ENCODE data around the gene NPAS3. TPM values are rescaled to one million over a fixed set of nuclear protein-coding genes. Genes with fewer than 3 reads are reported as not detected.
A peak's percentile ranks its signal among the peaks of the same experiment; 100 is the strongest.

Gene NPAS3
- total RNA-seq, 6 experiments from 2014 or later: 0.11 to 0.83 (median 0.21) TPM; not detected in 2

DNA sequence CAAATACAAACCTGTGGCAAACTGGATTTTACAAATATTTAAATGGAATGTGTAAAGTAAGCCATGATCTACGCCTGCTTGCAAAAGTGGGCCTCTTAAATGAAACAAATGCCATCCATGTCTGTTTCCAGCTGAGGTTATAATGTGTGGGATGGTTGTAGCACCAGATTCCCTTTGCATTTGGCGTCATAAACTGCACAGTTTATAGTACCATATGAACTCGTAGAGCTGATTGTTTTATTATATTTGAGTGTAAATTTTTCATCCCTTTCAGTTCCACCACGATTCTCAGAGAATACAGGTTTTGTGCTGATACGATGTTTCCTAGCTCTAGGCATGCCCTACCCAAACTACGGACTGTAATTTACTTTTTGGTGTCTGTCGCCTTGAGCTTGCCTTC lies 637.3 kb downstream of the NPAS3 start:
- 50% methylated on average over 7 of the region's 7 CpGs for WGBS (ENCODE audit: insufficient coverage, low coverage, low lambda C conversion rate, missing lambda C conversion rate)
- no peaks in the 10 kb centered on the region for H3K36me3 ChIP-seq
- H3K27me3 ChIP-seq: no peaks in the 10 kb centered on the region
- H3K27ac ChIP-seq: no peak overlapping the region
- DNase-seq (no peak), ATAC-seq (no peak)
- TF ChIP-seq, protein P1, sequence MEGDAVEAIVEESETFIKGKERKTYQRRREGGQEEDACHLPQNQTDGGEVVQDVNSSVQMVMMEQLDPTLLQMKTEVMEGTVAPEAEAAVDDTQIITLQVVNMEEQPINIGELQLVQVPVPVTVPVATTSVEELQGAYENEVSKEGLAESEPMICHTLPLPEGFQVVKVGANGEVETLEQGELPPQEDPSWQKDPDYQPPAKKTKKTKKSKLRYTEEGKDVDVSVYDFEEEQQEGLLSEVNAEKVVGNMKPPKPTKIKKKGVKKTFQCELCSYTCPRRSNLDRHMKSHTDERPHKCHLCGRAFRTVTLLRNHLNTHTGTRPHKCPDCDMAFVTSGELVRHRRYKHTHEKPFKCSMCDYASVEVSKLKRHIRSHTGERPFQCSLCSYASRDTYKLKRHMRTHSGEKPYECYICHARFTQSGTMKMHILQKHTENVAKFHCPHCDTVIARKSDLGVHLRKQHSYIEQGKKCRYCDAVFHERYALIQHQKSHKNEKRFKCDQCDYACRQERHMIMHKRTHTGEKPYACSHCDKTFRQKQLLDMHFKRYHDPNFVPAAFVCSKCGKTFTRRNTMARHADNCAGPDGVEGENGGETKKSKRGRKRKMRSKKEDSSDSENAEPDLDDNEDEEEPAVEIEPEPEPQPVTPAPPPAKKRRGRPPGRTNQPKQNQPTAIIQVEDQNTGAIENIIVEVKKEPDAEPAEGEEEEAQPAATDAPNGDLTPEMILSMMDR (IDR thresholded peaks at IDR 0.05): no peak
- no peaks in the 10 kb centered on the region for H3K9me3 ChIP-seq
- H3K4me3 ChIP-seq: no peak overlapping the region
- intact Hi-C loops (cut with DNase I): no loop called here
- H3K4me1 ChIP-seq: no peaks in the 10 kb centered on the region

DNA sequence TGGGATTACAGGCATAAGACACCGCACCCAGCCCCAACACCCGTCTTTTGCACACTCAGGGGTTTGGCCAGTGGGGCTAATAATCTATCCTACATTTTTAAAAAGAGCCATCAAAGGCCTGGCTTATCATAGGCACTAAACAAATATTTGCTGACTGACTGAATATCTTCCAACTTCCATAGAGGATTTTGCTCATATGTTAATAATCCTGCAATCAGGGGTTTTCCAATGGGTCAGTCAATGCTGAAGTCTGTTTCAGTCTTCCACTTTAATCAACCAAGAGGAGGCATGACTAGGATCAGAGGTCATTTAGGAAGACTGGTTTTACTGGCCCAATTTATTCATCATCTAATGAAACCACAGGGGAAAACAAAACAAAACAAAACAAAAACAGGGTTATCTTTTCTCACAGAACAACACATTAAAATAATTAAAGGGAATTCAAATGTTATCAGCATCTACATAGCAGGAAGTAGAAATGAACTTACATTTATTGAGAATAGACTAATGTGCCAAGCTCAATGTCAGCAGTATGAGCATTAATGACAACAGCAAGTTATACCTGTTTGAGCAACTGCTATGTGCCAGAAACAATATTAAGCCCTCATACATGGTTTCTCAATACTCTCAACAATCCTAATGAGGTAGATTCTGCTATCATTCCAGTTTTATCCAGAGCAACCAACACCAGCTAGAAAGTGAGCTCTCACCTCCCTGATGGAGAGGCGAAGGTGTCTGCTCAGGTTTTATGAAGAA lies 640.0 kb downstream of the NPAS3 start:
- intact Hi-C loops (cut with DNase I): no loop called here
- no peak overlapping the region for H3K4me3 ChIP-seq
- ATAC-seq (peak in 1 of 4 donors; percentile 52), DNase-seq (no peak)
- no peak for TF ChIP-seq POLR2A (IDR thresholded peaks at IDR 0.05)
- TF ChIP-seq, protein P1 (IDR thresholded peaks at IDR 0.05): no peak
- no peaks in the 10 kb centered on the region for H3K9me3 ChIP-seq
- 61% methylated on average over 2 of the region's 3 CpGs for WGBS (ENCODE audit: insufficient coverage, low coverage, low lambda C conversion rate, missing lambda C conversion rate)
- no peaks in the 10 kb centered on the region for H3K27me3 ChIP-seq
- H3K36me3 ChIP-seq: no peaks in the 10 kb centered on the region
- no peak overlapping the region for H3K27ac ChIP-seq
- no peaks in the 10 kb centered on the region for H3K4me1 ChIP-seq

DNA sequence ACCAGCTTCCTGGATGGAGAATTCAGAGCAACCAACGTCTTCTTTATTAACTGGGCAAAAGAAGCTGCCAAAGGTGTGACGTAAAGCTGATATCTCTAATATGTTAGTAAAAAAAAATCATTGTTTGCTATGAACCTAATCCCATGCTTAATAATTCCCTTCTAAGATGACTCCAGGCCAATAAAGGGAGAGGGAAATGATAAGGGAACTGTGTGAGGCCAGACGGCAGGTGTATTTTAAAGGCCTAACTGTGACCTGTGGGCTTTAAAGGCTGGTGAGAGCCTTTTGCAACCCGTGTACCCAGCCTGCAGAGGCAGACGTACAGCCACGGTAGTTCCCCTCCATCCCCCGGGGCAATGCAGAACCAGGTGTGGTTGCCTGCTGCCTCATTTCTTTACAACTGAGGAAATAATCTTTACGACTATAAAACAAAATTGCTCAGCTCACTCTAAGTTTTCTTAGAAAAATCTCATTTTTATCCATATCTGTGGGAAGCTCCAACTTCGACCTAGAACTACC lies 641.6 kb downstream of the NPAS3 start:
- H3K36me3 ChIP-seq: no peaks in the 10 kb centered on the region
- intact Hi-C loops (cut with DNase I): no loop called here
- H3K4me1 ChIP-seq: no peaks in the 10 kb centered on the region
- H3K27me3 ChIP-seq: no peaks in the 10 kb centered on the region
- 45% methylated on average over 6 of the region's 9 CpGs for WGBS (ENCODE audit: insufficient coverage, low coverage, low lambda C conversion rate, missing lambda C conversion rate)
- no peak for TF ChIP-seq POLR2A (IDR thresholded peaks at IDR 0.05)
- TF ChIP-seq, protein P1 (IDR thresholded peaks at IDR 0.05): no peak
- no peak overlapping the region for H3K4me3 ChIP-seq
- H3K27ac ChIP-seq: no peak overlapping the region
- H3K9me3 ChIP-seq: no peaks in the 10 kb centered on the region
- ATAC-seq (no peak), DNase-seq (no peak)

DNA sequence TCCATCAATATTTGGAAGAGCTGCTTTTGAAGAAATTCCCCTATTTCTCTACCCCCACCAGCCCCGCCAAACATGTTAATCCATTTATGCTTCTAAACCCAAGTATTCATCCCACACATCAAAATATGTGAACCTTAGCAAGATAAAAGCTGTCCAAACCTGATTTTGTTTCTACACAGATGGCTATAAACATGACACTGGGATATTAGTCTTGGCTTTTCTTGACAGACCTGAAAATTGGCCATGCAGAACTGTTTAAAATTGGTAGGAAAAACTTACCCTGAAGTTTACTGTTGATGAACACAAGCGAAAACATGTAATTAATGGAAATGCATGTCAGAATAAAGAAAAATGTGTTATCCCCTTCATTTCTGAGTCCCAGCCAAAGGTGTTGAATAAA lies 642.2 kb downstream of the NPAS3 start:
- no peaks in the 10 kb centered on the region for H3K36me3 ChIP-seq

More for the DNA sequence above, 642.2 kb downstream of the NPAS3 start:
- WGBS (ENCODE audit: insufficient coverage, low coverage, low lambda C conversion rate, missing lambda C conversion rate): 68% methylated on average over 2 of the region's 2 CpGs
- TF ChIP-seq, protein P1 (IDR thresholded peaks at IDR 0.05): no peak
- TF ChIP-seq POLR2A (IDR thresholded peaks at IDR 0.05): no peak
- DNase-seq: no peak
- ATAC-seq: no peak
- no peaks in the 10 kb centered on the region for H3K9me3 ChIP-seq
- no peaks in the 10 kb centered on the region for H3K27me3 ChIP-seq
- no peak overlapping the region for H3K4me3 ChIP-seq
- H3K27ac ChIP-seq: no peak overlapping the region
- no peaks in the 10 kb centered on the region for H3K4me1 ChIP-seq
- intact Hi-C loops (cut with DNase I): no loop called here
